GM19395 (cell line): Measurements from ENCODE around the gene ENDOV.

Experiments
- ATAC-seq: cut with Tn5 transposase; IDR thresholded peaks from one replicate; pipeline ENCODE4 v1.9.1; 2021; ENCODE audit warnings: mild to moderate bottlenecking, moderate library complexity; ENCODE audit not compliant: unreplicated experiment

Gene ENDOV

DNA sequence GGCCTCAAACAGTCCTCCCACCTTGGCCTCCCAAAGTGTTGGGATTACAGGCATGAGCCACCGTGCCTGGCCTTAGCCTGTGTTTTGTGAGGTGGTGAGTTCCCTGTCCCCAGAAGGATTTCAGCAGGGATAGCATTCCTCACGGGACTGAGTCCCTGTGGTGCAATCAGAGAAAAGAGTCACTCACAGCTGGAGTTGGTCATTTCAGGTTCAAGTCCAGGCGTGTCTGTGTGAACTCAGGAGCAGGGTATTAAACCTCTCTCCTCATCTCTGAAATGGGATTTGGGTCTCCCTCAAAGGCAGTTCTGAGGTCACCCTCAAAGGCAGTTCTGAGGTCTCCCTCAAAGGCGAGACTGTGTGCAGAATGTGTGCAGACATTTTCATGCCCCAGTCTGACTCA, 32.8 kb downstream of the ENDOV start:
- no peak for ATAC-seq

DNA sequence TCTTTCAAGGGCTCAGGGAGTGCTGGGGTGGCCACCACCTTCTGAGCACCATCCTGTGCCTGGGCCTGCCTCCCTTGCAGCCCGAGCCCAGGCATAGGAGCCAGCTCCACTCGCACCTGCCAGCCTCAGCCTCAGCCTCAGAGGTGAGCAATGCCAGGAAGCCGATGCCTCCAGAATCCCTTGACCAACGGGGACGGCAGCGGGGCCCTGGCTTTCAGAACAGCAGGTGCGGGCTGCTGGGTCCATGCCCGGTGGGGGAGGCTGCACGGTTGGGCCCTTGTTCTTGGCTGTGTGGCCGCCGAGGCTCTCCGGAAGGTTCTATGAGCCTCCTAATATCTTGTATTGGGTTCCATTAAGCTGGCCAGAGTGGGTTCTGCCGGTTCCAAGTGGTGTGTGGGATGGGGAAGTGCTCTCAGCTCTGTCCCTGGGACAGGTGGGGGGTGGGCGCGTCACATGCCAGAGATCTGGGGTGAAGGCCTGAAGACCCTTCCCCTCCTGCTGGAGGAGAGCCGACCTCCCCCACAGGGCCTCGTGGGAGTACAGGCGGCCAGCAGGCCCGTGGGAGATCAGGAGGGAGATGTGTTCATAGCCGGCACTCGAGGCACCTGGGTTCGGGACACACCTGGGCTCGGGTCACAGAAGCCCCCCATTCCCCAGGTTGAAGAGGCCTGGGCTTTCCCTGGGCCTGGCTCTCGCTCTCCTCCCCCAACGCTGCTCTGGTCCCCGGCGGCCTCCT, 34.4 kb downstream of the ENDOV start:
- ATAC-seq = no peak

DNA sequence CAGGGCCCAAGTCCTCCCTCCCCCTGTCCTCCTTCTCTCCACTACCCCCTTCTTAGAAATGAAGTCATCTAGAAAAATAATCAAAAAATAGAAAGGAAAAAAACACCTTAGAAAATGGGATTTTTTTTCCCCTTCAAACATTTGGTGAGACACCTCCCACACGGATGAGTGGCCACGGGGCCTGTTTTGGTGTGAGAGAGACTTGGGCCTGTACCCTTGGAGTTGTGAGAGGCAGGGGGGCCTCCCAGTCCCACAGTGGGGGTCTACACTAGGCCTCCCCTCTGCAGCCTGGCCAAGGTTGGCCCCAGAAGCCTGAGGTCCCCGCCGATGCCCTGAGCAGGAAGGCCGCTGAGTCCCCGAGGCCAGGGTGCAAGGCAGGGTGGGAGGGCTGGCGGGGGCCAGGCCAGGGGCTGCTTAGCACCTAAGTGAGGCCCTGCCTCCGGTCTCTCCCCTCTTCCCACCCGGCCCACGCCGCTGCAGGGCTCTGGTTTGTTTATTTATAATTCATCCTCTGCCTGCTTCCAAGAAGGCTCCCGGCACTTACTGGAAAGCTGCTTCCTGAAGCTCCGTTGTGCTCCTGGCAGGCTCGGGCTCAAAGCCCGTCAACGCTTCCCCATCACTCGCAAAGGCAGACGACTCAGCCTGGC, 35.1 kb downstream of the ENDOV start:
- no peak for ATAC-seq

DNA sequence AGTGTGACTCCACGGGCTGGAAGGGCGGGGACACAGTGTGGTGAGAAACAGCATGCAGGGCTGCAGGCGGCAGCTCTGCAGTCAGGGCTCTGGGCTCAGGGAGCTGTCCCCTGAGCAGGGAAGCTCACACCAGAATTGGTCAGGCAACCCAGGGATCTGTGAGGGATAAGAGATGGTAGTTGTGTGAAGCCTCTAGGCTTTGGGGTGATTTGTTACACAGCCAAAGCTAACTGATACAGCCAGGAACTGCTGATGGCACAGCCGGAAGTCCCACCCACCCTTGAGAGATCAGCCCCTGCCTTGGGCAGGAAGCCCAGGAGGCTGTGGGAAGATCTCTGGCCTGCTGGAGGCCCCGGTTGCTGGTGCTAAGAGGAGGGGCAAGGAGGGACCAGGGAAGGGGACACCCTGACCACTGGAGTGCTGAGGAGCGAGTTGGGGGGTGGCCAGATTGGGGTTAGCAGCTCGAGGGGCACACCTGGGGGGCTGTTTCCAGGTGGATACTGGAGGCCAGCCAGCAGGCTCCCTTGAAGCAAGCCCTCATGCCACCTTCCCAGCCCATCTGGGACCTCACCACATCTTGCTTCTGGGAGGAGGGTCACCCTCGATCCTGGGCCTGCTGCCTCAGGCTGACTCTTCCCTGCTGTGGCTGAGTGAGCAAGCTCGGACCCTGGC, 36.3 kb downstream of the ENDOV start:
- ATAC-seq = no peak

DNA sequence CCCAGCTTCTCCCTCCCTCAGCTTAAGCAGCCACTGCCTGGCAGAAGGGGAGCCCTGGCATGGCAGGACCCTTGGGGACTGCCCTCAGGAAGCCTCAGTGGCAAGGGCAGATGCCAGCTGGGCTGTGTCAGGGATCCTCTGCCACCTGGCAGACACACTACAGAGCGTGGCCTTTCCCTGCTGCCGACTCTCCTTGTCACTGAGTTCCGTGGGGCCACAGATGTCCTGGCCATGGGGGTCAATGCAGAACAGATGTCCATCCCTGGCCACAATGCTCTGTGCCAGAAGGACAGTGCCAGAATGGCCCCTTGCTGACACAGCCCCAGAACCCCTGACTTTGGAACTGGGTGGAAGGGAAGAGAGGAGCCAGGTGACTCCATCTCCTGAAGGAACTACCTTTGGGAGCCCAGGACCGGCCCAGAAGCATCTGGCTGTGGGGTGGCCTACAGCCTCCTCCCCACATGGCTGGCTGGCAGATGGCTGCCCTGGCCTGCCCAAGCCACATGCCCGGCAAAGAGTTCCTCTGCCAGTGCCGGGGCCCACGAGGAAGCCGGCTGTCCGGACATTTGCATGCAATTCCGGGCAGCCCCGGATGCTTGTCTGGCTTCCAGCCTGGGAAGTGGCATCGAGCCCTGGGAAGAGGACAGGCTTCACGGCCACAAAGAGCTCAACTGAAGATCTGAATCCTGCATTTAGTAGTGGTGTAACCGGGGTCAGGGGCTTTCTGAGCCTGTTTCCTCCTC, 37.4 kb downstream of the ENDOV start:
- ATAC-seq = no peak

DNA sequence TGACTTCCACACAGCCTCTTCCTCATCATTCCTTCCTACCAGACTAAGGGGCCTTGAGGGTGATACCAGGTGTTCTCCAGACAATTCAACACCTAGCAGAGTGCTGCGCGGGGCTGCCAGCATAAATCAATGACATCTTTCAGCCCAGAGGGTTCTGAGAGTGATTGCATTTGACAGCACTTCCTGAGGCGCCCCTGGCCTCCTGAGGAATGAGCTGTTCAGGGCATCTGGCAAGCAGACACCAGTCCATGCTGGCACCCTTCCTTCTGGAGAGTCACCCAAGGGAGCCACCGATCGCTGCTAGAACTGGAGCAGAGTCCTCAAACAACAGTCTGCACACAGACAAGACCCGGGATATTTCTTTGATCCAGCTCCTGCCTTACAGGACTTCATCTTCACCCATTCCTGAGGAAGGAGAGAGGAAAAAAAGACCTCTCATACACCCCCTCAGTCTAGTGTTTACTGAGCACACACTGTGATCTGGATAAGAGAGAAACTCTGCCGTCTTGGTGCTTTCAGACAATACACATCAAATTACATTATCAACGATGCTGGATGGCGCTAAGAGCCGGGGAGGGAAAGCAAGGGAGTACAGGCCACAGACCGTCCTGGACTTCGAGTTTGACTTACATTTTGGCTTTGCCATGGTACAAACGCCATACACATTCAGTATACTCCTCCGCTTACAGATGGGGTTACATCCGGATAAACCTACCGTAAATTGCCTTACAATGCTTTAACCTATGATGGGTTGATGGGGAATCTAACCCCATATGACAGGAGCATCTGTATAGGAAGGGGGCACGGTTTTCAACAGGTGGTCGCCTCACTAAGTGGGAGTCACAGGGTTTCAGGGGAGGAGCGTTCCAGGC, 38.4 kb downstream of the ENDOV start:
- ATAC-seq = no peak

DNA sequence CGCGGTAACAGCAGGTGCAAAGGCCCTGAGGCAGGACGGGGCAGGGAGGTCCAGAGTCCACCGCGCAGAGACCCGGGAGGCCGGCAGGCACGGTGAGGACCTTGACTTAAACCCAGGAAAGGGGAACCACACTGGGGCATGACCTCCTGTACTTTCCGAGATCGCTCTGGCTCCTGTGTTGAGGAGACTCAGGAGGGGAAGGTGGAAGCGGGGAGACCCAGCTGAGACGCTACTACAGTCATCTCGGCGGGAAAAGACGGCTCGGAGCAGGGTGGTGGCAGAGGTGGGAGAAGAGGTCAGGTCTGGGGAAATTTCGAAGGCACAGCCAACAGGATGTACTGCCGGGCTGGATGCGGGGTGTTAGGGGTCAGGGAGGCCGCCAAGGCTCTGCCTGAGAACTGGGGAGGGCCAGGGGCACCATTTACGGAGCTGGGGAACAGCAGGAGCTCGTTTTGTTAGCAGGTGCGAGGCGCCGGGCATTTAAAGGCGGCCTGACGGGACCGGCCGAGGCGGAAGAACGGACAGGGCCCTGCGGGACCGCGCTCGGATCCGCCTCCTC, 39.1 kb downstream of the ENDOV start:
- no peak for ATAC-seq

DNA sequence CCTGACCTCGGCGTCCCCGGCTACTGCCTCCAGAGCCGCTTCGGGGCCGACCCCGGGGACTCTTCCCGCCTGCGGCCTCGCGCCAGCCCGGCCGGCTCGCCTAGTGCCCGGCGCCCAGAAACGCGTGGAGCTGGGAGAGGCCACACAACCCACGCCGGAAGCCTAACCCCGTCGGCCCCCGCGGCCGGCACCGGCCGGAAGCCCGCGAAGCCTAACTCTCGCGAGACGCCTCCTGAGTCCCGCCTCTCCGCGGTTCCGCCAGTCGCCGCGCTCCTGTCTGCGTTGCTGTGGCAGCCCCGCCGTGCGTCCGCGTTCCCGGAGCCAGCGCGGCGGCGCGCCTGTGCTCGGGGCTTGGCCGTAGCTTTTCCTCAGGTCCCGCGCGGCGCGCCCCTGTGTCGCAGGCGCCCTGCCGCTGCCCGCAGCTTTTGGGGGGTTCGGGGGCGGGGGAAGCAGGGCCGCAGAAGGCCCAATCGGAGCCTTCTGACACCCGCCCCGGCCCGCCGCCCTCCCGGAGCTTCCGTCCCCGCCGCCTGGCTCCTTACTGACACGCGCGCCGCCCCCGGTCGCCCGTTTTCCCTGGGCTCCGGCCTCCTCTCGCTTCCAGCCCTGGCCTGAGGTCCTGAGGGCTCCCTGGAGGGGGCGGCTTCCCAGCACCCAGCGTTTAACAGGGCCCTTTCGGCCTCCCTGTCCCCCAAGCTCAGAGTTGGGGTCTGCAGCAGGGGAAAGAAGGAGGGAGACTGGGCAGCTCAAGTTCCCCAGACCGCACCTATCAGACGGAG, 39.8 kb downstream of the ENDOV start:
- ATAC-seq = peak; percentile 83

DNA sequence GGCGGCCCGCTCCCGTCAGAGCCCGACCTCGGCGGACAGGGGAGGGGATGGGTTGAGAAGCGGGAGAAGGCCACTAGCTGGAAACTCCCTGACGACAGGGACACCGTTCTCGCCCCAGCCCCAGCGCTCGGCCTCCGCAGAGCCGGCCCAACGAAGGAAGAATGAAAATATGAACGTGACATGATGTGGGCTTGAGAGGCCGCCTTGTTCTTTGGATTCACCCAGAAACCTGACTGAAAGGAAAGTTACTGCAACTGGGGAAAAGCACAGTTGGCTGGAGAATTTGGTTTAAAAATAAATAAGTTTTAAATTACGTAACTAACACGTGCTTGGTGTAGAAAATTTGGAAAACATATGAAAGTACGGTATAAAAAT, 40.4 kb downstream of the ENDOV start:
- ATAC-seq = peak; percentile 38

DNA sequence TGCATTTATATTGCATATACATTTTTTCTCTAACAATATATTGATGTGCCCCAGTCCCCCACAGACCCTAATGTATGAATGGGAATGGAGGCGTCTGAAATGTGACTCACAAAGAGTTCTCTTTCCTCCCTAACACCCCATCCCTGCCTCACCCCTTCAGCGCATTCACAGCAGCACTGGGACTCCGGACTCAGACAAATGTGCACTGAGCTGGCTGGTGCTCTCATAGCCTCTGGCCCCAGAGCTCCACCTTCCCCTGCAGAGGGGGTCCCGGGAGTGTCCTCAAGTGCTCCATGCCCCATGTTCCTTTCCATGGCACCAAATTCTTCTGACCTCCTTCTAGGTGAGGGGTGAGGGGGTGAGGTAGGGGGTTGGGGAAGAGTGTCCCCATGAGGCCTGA, 40.8 kb downstream of the ENDOV start:
- ATAC-seq = no peak

DNA sequence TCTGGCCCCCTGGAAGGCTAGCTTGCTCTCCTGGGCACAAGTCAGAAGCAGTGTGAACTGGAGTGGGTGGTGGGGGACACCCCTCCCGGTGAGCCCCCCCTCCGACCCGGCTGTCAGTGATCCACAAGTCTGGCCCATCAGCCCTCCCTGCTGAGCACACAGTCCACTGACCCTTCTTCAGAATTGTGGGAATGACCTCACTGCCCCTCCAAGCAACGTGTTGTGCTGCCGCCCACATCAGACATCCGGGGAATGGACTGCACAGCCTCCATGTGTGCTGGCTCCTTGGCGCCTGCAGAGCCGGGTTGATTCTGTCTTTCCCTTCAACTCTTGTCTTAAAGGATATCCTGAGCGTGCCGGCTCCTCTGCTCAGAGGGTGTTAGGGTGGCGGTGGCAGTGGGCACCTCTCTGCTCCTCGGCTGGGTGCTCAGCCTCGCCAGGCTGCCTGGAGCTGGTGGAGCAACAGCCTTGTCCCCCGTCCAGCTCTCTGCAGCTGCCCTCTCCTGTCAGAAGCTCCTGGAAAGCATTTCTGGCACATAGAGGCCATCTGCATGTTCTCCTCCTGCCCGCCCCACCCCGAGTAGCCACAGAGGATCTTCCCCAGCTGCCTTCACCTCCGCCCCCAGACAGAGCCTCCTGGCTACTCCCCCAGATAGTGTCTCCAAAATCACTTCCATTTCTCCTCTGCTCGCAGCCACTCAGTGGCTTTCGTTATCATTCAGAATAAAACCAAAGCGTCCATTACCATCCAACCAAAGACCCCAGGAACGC, 41.7 kb downstream of the ENDOV start:
- no peak for ATAC-seq

DNA sequence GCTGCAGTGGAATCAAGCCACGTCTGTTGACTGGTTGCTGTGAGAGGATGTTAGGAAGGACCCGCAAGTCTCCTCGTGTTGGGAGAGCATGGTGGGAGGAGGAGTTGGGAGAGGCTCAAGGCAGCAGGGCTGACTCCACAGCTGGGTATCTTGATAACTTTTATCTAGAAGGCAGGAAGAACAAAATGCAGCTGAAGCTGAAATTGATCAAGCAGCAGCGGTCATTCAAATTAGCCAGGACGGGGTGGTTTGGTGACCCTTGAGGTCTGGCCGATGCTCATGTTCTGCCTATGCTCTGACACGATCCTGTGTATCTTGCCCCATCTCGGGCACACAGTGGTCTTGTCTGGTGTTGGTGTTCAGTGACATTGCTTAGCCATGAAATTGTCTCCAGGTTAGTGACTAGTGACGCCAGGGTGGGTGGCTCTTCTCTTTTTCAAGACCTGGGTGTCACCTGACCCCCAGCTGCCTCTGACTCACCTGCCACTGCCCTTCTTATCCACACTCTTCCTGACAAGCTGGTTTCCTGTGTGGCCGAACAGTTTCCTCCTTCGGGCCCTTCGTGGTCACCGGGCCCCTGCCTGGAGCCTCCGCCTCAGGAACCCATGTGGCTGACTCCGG, 42.4 kb downstream of the ENDOV start:
- ATAC-seq = no peak

DNA sequence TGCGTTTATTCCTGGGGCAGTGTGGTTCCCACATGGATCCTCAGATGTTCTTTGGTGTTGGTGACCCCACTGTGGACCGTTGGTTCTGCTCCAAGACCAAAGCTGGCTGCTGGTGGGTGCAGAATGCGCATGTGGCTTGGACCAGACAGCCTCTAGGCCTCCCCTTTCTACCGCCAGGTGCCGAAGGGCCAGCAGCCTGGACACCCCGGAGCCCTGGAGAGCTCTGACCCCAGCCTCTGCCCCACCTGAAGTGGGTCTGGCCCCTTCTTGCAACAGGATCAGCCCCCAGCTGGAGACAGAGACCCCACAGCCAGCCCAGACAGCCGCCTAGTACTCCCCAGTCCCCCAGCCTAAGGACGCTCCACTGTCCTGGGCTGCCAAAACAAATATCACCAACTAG, 43.0 kb downstream of the ENDOV start:
- ATAC-seq = no peak

DNA sequence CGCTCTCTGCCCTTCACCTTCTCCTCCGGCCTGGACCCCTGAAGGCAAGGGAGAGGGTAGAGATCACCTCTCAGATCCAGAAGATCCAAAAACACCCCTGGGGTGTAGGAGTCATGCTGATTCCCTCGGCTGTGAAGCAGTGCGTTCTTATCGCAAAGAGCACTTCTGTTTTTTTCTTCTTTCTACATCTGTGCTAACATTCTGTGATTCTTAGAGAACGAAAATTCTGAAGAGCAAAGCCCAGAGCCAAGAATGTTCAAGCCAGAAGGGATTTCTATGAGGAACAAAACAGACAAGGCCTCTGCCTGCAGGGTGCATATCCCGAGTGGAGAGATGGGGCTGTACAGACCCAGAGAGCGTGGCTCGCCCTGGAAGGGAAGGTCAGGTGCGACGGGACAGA, 44.3 kb downstream of the ENDOV start:
- no peak for ATAC-seq

DNA sequence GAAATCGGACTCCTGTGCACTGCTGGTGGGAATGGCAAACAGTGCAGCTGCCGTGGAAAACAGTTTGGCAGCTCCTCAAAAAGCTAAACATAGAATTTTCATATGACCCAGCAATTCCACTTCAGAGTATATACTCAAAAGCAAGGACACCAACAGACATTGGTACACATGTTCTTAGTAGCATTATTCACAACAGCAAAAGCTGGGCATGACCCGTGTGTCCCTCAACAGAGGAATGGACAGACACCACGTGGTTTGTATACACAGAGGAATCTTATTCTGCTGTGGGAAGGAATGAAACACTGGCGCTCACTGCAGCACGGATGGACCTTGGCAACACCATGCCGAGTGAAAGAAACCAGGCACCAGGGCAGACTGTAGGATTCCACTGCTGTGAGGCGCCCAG, 45.5 kb downstream of the ENDOV start:
- ATAC-seq = no peak

DNA sequence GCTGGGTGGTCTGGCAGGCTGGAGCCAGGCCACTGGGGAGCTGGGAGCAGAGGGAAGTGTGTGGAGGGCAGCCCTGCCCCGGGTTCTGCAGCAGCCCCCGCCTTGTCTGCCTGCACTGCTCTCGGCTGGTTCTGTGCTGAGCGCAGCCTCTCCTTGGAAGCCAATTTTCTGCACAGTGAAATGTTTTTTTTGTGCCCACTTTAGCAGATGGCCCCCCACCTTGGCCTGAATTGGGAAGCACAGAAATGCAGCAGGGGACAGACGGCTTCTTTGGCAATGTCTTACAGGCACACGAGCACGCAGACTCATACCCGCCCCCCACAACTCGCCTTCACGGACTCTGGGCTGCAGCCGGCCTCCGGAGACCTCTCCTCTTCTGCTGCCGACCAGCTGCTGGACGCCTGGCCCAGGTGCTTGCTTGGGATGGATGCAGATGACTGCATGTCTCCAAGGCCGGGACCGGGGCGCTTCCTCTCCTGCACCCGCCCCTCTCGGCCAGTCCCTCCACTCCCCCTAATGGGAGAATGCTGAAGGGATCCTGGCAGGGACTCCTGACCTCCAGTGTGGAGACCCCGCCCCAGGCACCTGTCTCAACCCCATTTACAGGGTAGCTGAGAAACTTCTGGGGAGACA, 46.7 kb downstream of the ENDOV start:
- ATAC-seq = no peak

DNA sequence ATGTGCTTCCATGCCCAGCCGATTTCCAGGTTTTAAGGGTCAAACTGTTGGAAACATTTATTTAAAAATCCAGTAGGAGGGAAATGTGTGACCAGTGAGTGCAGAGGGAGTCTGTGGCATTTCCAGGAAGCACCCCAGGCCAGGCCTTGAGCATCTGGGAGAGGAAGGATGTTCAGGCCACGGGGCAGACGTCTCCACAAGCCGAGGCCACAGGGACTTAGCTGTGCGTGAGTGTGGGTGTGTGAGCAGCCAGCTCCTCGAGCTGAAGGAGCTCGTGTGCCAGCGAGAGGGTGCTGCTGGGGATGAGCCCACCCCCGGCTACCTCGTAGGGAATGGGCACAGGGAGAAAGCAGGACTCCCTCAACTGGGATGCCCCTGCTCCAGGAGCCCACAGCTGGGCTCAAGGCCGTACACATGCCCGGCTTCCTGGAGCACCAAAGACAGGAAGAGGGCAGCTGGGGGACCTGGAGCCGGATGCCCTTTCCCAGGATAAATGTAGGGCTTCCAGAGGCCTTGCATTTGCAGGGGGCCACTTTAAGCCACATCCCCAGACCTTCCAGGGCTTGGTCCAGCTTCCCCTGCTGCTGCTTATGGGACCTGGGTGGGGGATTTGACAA, 48.9 kb downstream of the ENDOV start:
- ATAC-seq = no peak
